SK-N-MC (cell line): ENCODE results near the gene SNAI3.

Source experiments
- EZH2 ChIP-seq: fragments of 200-600 bp; sonication (generic); IDR thresholded peaks from one replicate; pipeline ENCODE4 v1.6.1; 2017; ENCODE audit warnings: antibody characterized with exemption
- POLR2AphosphoS5 ChIP-seq: IDR thresholded peaks from 2 replicates; pipeline ENCODE4 v1.6.1; 2012; ENCODE audit warnings: mild to moderate bottlenecking, low read depth, low read length, borderline replicate concordance

- no peak for TF ChIP-seq EZH2
- TF ChIP-seq POLR2AphosphoS5, result no peak
Measured at GRCh38 chr16:88632587-88632930, 53.7 kb downstream of the SNAI3 start.
